Measurements from ENCODE around the gene KRTAP10-8.
"Not testable (repeated sequence)": the region's sequence is repeated elsewhere in the genome, so short reads cannot be mapped to it uniquely, and the experiment has no call there.

Gene KRTAP10-8

GRCh38 chr21:44600118-44600978, 11.5 kb upstream of the KRTAP10-8 start, which contains the start of gene KRTAP10-7:
Gene KRTAP10-7 (plus strand): TSS chr21:44600597. CDS start chr21:44600622, 25 bp downstream.
- FAIRE-seq: not testable (repeated sequence)

- FAIRE-seq: not testable (repeated sequence)
Observed at GRCh38 chr21:44601091-44601490, 10.8 kb upstream of the KRTAP10-8 start.

DNA sequence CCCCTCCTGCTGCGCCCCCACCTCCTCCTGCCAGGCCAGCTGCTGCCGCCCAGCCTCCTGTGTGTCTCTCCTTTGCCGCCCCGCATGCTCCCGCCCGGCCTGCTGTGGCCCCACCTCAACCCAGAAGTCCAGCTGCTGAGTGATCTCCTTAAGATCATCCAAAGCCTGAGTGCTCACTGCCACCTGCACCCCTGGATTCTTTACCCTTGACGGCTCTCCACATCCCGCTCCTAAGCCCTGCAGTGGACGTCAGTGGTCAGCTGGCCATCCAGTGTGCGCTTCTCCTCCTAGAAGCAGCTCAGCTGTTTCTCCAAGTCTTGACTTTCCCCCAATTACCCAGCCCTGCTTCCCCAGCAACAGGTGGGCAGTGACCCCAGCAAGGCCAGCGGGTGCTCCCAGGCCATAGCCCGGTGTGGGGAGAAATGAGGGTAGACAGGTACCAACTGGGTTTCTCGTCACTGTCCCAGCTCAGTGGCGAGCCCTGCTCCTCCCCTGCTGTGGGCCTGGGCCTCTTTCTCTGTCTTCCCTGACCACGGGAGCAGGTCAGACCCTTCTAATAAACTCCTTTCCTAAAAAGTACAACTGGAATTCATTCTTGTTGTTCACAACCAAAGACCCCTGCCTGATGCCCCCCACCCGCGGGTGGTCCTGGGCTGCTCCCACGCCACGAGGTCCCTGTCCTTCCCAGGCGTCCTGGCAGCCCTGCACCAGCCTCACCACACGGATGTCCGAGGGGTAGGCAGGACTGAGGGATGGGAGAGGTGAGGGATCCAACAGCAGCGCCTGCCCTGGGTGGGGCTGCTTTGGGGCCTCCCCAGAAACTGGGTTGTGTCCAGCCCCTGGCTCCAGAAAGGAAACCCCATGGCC, 10.1 kb upstream of the KRTAP10-8 start:
- FAIRE-seq: no peak

DNA sequence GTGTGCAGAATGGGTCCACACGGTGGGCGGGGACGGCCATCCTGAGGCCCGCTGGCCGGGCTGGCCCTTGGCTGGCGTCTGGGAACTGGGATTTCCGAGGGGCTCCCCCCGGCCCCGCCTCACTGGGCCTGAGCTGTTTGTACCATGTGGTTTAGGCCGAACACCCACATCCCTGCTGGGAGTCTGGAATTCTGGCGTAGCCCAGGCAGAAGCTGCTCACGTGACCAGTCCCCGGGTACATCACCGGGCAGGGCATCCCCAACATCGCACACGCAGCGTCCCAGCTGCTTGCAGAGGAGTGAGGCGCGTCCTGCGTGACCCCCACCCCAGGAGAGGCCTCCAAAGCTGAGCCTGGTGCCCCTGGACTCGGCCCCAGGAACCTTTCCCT, 9.4 kb upstream of the KRTAP10-8 start:
- no peak for FAIRE-seq

DNA sequence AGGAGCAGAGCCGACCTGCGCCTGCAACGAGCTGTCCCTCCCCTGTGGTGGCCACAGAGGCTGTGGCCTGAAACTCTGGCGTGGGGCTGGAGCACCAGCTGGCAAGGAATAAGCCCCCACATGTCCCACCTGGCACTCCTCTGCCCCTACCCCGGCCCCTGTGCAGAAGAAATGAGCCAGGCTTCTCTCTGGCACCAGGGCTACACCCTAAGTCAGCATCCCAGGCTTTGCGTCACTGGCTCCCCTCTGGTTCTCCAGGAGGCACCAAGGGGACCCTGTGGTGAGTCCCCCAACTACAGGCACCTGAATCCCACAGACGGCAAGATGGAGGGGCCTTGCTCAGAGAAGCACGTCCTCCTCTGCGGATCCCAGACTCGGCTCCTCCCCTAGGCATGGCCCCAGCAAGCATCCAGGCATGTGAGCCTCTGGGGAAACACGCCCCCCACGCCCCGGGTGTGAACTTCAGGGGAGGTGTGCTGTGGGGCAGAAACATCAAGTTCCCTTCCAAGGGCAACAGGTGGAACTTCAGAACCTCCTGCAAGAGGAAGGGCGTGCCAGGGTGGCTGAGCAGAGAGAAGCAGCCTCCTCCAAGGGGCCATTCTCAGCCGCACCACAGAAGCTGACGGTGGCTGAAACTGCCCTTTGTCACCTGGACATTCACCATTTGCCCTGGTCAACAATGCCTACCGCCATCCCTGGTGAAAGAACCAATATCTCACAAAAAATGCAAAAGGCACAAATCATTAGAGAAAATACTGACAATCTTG, 8.6 kb upstream of the KRTAP10-8 start:
- FAIRE-seq: no peak

DNA sequence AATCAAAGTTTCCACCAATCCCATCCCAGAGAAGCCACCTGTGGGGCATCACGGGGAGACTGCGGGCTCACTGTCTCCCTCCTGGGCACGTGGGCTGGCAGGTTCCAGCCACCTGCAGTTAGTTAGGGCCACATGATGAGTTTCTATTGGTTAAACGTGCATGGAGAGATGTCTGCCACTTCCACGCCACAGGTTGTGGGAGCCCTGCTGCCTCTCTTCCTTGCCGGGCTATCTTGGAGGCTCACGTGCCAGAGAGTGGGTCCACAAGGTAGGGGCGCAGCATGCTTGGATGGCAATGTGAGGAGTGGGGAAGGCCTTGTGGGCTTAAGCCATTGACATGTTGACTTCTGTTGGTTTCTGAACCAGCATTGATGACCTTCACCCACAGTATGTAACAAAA, 8.0 kb upstream of the KRTAP10-8 start:
- FAIRE-seq: no peak

DNA sequence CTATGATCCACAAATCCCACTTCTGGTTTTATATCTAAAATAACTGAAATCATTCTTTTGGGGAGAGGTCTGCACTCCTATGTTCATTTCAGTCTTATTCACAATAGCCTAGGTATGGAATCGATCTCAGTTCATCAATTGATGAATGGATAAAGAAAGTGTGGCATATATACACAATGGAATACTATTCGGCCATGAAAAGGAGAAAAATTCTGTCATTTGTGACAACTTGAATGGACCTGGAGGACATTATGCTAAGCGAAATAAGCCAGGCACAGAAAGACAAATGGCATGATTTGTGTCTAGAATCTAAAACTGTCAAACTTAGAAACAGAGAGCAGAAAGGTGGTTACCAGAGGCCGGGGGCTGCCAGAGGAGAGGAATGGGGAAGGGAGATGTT, 5.4 kb upstream of the KRTAP10-8 start:
- no peak for FAIRE-seq

DNA sequence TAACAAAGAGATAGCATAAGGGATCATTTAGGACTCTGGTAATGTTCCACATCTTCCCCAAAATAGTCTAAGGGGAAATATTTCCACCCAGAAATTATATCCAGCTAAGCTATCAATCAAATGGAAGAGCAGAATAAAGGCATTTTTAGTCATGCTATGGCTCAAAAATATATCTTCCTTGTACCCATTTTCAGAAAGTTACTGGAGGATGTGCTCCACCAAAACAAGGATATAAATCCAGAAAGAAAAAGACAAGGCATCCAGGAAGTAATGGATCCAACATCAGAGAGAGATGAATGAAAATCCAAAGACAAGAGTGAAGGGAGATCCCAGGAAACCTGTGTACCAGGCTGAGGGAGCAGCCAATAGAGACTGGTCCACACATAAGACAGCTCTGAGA, 2.7 kb upstream of the KRTAP10-8 start:
- FAIRE-seq: no peak

DNA sequence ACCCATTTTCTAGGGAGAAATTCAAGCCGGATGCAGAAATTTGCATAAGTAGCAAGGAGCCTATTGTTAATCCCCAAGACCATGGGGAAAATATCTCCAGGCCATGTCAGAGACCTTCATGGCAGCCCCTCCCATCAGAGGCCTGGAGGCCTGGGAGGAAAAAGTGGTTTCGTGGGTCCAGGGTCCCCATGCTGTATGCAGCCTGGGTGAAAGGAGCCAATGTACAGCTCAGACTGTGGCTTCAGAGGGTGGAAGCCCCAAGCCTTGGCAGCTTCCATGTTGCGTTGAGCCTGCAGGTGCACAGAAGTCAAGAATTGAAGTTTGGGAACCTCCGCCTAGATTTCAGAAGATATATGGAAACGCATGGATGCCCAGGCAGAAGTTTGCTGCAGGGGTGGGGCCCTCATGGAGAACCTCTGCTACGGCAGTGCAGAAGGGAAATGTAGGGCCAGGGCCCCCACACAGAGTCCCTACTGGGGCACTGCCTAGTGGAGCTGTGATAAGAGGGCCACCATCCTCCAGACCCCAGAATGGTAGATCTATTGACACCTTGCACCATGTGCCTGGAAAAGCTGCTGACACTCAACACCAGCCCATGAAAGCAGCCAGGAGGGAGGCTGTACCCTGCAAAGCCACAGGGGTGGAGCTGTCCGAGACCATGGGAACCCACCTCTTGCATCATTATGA, 1.6 kb upstream of the KRTAP10-8 start:
- FAIRE-seq: not testable (repeated sequence)

DNA sequence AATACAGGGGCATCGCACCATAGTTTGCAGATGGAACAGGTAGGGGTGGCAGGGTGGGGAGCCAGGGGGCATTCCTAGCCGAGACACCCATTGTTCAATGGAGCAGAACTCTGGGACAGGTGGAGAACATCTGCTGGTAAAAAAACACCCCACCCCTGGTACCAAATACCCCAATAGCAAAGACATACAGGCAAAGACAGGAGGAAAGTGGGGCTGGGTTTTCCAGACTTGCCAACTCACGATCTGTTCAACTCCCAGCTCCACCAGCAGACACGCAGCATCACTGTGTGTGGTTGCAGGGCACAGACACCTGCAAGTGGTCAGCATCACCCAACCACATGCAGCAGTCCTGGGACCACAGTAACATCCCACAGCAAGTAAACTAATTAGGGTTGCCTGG, 328 bp upstream of the KRTAP10-8 start:
- FAIRE-seq: no peak

GRCh38 chr21:44612669-44613229, 870 bp downstream of the KRTAP10-8 start:
- FAIRE-seq: no peak

DNA sequence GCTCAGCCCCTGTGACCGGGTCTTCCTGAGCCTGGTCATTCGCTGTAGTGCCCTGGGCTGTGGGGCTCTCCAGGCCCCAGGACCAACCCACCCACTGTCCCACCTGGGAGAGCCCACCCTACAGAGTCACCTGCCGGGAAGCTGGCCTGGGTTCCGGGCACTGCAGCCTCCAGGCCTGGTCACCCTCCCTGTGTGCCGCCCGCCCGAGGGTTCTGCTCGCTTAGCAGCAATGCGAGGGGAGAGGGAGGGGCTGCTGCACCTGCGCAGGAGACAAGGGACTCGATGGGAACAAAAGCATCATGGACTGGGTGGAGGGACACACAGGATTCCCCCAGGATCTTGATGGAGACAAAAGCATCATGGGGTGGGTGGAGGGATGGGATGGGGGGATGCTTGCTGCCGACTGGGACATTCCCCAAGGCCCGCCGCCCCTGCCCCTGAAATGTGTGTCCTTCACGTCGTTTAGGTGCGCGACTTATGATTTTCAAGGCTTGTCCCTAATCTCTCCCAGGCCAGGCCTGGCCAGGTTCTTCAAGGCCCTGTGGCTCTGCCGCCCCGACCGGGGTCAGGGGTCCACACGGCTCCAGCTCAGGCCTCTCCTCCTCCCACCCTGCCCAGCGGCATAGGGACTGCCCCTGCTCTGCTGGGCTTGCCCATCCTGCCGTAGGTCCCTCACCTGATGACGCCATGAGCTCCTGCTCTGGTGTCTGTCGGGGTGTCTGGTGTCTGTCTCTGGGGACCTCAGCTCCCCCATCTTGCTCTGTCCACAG, 1.7 kb downstream of the KRTAP10-8 start:
- FAIRE-seq: no peak

GRCh38 chr21:44614161-44614631, 2.3 kb downstream of the KRTAP10-8 start:
- no peak for FAIRE-seq

DNA sequence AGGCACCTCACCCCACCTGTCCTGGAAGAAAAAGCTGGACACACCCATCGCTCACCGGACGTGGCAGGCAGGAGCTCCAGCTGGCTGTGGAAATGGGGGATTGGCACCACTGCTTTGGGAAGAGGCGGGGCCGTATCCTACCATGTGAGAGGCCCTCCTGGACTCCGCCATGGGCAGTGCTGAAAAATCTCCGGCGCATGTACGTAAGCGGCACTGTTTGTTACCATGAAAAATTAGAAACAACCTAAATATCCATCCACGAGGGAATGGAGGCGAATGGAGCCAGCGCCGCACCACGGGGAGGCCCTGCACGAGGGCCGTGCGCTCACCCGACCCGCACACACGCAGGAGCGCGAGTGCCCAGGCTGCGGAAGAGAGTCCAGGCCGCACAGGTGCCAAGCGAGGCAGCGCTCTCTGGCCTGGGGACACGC, 3.1 kb downstream of the KRTAP10-8 start:
- no peak for FAIRE-seq

- FAIRE-seq: no peak
Observed at GRCh38 chr21:44615466-44615865, 3.6 kb downstream of the KRTAP10-8 start.

- no peak for FAIRE-seq
Observed at GRCh38 chr21:44615911-44616590, 4.2 kb downstream of the KRTAP10-8 start.

GRCh38 chr21:44616591-44616926, 4.7 kb downstream of the KRTAP10-8 start:
- no peak for FAIRE-seq

- FAIRE-seq: no peak
Observed at GRCh38 chr21:44617071-44617501, 5.2 kb downstream of the KRTAP10-8 start.

- no peak for FAIRE-seq
Observed at GRCh38 chr21:44618504-44618903, 6.6 kb downstream of the KRTAP10-8 start.

DNA sequence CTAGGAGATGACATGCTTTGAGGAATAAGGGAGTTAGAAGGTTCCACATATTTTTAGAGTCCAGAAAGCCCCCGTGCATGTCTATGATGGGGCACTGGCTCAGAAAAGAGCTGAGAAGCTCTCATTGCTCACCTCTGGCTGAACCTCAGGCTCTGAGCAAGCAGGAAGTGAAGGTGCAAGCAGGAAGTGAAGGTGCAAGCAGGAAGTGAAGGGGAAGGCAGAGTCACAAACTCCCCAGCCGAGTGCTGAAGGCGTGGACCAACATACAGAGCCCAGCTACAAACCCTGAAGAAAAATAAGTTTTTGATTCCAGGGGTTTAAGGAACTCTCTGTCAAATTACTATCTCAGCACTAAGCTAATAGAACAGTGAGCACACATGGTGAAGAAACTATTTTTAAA, 7.0 kb downstream of the KRTAP10-8 start:
- no peak for FAIRE-seq

All from endometrium (tissue), 2 donors.